T1000 (cell line): Measurements from ENCODE around the gene PRR15L.
A peak's percentile ranks its signal among the peaks of the same experiment; 100 is the strongest.
"Not testable (repeated sequence)": the region's sequence is repeated elsewhere in the genome, so short reads cannot be mapped to it uniquely, and the experiment has no call there.

Experiments used
- DNase-seq: peaks from one replicate; lab custom pipeline; 2025; ENCODE audit warnings: mixed read lengths; lab: John Stamatoyannopoulos, UW

Gene PRR15L

DNA sequence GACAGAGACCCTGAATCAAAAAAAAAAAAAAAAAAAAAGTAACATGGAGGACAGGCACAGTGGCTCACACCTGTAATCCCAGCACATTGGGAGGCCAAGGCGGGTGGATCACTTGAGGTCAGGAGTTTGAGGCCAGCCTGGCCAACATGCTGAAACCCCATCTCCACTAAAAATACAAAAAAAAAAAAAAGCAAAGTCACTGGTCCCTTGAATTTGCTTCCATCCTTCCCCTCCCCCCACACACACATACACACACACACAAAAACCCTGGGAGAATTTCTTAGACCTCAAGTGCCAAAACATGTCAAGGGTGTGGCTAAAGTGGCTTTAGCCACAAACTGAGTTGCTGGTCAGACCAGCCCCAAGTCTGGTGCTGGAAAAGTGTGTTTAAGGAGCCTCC, 30.8 kb upstream of the PRR15L start:
- DNase-seq: not testable (repeated sequence)

GRCh38 chr17:47987240-47987835, 29.7 kb upstream of the PRR15L start:
- peak; percentile 7 for DNase-seq

- DNase-seq: no peak
Measured at GRCh38 chr17:47986520-47986919, 28.8 kb upstream of the PRR15L start.

DNA sequence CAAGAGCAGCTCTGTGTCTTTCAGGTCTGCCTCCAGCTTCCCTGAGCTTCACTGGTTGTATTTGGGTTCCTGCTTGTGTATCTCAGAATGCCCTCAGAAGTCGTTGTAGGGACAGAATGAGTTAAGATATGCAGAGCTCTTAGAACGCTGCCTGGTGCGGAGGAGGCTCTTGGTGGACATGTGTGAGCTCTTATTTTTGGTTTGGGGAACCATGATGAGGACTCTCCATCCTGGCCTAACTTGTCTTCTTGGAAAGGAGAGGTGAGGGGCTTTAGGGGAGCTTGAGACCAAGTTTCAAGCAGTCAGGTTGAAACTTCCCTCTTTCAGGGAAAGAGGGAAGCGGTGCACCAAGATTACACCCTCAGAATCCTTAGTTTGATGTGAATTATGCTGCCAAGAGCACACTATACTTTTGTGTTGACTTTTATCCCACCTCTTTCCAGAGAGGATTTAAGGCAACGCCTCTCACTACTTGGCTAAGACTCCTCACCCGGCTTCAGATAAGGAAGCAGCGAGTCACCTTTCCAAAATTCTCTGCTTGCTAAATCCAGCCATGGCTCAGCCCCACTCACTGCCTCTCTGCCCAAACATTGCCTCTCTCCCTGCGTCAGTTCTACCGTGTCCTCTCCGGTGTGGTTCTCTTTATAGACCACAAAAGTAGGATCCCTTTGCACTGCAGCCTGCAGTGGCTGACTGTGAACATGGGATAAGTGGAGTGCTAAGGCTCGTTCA, 26.0 kb upstream of the PRR15L start:
- no peak for DNase-seq

DNA sequence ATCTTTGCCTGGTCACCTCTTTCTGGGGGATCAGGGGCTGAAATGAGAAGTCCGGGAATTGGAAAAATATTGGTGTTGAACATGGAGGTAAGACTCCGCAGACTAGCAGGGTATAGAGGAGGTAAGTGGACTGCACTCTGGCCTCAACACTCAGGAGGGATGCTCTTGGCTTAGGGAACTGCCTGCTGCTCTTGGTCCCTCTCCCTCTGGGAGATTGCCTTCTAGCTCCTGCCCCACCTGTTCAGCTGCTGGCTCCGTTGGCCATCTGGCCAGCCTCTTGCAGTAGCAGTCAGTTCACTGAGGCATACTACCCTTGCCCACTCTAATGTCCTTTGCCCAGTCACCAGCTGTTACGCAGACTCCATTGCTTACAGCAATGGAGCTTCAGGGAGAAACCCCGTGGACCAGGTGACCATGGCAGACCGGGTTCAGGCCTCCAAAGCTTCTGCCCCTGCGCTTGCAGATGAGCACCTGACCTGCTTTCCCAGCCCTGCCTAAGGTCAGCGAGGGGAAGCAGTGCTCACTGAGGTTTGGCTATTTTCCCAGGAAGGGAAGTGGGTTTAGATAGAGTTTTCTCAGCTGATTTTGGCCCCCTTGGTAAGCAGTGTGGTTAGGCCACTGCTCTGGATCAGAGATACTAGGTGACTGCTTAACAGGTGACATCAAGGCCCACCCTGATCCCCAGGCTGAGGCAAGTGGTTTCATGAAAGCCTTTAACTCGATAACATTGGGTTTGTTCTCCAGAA, 25.1 kb upstream of the PRR15L start:
- DNase-seq: no peak

GRCh38 chr17:47982091-47982617, 24.5 kb upstream of the PRR15L start:
- DNase-seq: no peak

DNA sequence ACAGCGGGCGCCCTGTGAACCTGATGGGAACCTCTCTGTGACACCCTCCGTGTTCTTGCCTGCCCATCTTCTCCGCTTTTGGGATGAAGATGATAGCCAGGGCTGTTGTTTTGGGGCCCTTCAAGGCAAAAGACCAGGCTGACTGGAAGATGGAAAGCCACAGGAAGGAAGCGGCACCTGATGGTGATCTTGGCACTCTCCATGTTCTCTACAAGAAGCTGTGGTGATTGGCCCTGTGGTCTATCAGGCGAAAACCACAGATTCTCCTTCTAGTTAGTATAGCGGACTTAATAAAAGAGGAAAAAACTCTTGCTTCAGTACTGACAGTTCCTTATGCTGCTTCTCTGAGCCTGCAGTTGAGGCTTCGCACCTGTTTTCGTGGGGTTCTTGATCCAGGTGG, 23.8 kb upstream of the PRR15L start:
- DNase-seq: no peak

GRCh38 chr17:47980541-47980940, 22.9 kb upstream of the PRR15L start:
- DNase-seq: no peak

DNA sequence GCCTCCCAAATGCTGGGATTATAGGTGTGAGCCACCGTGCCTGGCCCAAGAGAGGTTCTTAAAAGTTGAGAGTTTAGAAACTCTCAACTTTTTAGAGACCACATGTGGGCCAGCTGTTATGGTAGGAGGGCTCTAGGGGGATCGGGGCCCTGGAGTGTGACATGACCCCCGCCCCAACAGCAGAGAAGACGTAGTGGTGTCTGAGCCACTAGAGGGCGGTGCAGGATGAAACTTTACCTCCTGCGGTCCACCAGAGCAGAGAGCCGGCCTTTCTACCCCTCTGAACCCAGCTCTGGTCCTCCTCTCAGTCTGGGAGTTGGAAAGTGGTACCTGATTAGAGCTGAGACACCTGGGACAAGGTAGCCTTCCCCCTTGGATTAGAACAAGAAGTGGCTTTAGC, 20.6 kb upstream of the PRR15L start:
- no peak for DNase-seq

GRCh38 chr17:47975823-47976205, 18.1 kb upstream of the PRR15L start:
- no peak for DNase-seq

DNA sequence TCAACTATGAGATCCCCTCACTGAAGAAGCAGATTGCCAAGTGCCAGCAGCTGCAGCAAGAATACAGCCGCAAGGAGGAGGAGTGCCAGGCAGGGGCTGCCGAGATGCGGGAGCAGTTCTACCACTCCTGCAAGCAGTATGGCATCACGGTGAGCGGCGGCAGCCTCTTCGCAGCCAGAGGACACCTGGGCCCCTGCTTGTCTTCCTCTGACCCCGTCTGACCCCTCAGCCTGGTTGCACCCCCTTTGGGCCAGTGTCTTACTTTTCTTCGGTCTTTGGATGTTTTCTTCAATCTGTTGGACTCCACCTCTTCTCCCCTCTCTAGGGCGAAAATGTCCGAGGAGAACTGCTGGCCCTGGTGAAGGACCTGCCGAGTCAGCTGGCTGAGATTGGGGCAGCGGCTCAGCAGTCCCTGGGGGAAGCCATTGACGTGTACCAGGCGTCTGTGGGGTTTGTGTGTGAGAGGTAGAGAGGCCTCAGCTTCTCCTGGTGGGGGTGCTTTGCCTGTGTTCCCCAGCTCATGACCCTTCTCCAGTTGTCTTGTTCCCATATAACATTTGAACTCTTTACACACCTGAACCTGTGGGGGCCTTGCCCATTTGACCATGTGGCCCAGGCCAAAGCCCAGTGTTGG, 17.6 kb upstream of the PRR15L start:
- DNase-seq: no peak

- DNase-seq: no peak
Measured at GRCh38 chr17:47973541-47973940, 15.9 kb upstream of the PRR15L start.

DNA sequence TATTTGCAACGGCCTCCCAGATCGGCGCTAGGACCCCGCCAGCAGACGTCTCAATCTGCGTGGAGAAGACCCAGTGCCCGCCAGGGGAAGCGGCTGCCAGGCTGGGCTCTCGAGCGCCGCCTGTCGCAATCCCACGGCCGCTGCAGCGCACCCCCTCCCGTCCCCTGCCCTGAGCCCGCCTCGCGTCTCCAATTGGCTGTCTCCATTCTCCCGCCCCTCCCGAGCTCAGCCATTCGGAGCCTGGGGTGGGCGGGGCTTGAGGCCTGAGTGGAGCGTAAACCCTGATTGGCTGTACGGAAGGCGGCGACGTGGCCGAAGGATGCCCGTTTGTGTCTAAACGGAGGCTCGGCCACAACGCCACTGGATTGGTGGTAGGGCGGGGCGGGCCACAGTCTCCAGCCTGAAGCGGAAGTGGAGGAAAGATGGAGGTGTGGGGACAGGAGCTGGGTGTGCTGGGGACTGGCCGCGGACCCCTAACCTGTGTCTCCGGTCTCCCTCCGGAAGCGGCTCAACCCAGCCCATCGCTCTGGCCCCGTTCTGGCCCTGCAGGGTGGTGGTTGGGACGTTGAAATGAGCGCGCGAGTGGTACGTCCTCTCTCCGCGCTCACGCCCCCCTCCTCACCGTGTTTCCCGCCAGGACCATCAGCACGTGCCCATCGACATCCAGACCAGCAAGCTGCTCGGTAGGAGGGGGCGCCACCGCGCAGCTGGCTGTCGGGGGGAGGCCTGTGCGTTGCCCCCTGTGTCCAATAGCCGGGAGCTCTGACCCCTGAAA, 13.2 kb upstream of the PRR15L start, which contains the start of gene CDK5RAP3:
Gene CDK5RAP3 (plus strand): TSS at position 389 of the 775 bp plus-strand sequence. CDS start 34 bp downstream, at position 423.
- peak; percentile 99 for DNase-seq

GRCh38 chr17:47969930-47970724, 12.4 kb upstream of the PRR15L start:
- no peak for DNase-seq

- no peak for DNase-seq
Measured at GRCh38 chr17:47968836-47969235, 11.2 kb upstream of the PRR15L start.

DNA sequence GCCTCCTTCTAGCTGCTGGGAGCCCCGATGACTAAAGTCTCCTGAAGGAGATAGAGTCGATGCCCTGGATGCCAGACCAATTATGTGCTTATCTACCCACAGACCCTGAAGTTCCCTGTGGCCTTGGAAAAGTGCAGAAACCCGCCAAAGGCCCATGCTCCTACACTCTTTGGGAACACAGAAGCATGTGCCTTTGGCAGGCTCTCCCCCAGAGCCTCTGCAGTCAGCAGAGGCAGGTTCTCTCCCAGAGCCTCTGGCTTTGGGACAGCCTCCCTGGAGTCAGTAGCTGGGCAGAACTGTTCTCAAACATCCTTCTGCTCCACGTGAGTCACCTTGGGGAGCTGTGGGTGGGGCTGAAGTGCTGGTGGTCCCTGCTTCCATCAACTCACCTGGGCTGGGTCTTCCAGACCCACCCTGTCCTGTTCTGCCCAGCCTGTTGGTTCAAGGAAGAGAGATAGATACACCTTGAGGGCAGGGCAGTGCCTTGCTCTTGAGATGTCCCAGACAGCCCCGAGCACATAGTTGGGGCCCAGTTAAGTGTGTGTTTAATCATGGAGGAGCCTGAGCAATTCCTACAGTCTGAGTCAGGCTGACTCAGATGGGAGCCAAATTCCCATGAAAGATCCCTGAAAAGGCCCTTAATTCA, 10.0 kb upstream of the PRR15L start:
- peak; percentile 60 for DNase-seq

DNA sequence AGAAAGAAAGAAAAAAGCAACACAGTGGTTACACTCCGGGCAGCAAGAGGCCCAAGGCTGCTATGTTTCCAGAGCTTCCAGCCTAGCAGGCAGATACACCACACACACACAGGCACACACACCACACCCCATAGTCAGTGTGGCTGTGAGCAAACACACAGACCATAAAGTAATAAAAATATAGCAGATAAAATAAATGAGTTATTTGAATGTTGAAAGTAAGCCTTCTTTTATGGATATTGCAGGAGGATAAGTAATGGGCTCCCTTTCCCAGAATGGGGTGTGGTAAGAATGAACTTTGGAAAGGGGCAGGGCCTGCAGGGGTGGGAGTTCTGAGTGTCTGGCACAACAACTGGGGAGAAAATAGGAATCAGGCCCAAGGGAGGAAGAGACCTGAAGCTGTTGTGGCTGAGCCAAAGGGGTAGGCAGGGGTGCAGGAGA, 8.4 kb upstream of the PRR15L start:
- DNase-seq: no peak

DNA sequence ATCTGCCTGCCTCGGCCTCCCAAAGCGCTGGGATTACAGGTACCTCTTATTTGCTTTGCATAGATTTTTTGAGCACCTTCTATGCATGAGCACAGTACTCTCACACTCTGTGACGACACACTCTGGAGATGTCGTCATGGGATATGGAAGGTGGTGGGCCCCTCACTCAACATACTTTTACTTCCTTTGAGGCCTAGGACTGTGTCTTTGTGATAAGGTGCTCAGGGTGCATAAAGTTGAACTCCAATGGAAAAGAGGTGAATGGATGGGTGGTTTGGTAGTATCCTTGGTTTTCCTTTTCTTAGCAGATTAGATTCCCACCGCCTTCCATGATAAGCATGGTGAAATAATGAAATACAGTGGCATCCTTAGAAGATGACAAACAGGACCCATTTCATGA, 7.2 kb upstream of the PRR15L start:
- DNase-seq: no peak

DNA sequence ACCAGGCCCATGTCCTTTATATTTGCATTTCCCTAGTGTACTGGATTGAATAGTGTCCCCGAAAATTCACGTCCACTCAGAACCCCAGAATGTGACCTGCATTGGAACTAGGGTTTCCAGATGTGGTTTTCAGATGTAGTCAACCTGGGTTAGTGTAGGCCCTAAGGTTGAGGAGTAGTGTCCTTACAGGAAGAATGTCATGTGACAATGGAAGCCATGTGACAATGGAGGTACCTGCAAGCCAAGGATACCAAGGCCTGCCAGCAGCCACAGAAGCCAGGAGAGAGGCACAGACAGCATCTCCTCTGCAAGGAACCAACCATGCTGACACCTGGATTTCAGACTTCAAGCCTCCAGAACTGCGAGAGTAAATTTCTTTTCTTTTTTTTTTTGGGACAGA, 5.2 kb upstream of the PRR15L start:
- DNase-seq: no peak

DNA sequence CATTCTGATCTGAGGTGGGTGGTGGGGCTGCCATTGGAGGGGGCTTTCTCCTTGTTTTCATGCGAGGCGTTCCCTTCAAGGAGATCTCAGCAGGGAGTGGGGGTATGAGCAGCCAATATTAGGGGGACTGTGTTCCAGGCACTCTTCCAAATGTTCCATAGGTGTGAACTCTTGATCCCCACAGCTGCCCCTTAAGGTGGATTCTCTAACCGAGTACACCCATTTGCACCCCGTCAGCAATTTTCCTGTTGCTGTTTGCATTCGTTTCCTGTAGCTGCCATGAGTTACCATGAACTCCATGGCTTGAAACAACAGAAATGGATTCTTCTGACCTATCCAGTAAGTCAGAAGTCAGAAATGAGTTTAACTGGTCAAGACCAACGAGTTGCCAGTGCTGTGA, 3.7 kb upstream of the PRR15L start:
- DNase-seq: no peak
